Spleen (tissue), 11 donors: ENCODE results near the gene BCL6. TPM values are rescaled to one million over a fixed set of nuclear protein-coding genes. Genes with fewer than 3 reads are reported as not detected.

Source experiments
- DNase-seq: peaks from one replicate; pipeline ENCODE4 v3.0.0-alpha.2; 2020
- H3K27ac ChIP-seq, 8 donors: fragments of 200-600 bp; sonication (generic) in 7 of 8; 1 replicate in 4 of 8; 2 replicates in 4 of 8; pipeline versions ENCODE4 v1.5.0 to v1.8.0; 2016 to 2021; ENCODE audit warnings: inconsistent platforms in 4 of 8, mild to moderate bottlenecking in 4 of 8, moderate library complexity in 1 of 8
- H3K27me3 ChIP-seq, 7 donors: fragments of 200-600 bp; sonication (generic) in 6 of 7; replicated peaks in 1 of 7; 1 replicate in 4 of 7; 2 replicates in 3 of 7; pipeline versions ENCODE4 v1.5.0 to v1.8.0; 2016 to 2021; ENCODE audit warnings: inconsistent platforms in 3 of 7, mild to moderate bottlenecking in 1 of 7
- H3K36me3 ChIP-seq, 6 donors: fragments of 200-600 bp; sonication (generic) in 5 of 6; 1 replicate in 4 of 6; 2 replicates in 2 of 6; pipeline versions ENCODE4 v1.5.0 to v1.8.0; 2016 to 2021; ENCODE audit warnings: inconsistent platforms in 2 of 6
- H3K4me1 ChIP-seq, 6 donors: fragments of 200-600 bp; sonication (generic) in 5 of 6; 1 replicate in 3 of 6; 2 replicates in 3 of 6; pipeline versions ENCODE4 v1.5.0 to v1.8.0; 2016 to 2021; ENCODE audit warnings: inconsistent platforms in 3 of 6
- H3K4me3 ChIP-seq, 8 donors: fragments of 200-600 bp; sonication (generic) in 7 of 8; 1 replicate in 4 of 8; 2 replicates in 4 of 8; pipeline versions ENCODE4 v1.5.0 to v1.8.0; 2016 to 2021; ENCODE audit warnings: inconsistent platforms in 4 of 8, mild to moderate bottlenecking in 4 of 8, moderate library complexity in 2 of 8
- H3K9me3 ChIP-seq, 8 donors: fragments of 200-600 bp; sonication (generic) in 7 of 8; 1 replicate in 4 of 8; 2 replicates in 4 of 8; pipeline versions ENCODE4 v1.5.0 to v1.8.0; 2016 to 2021; ENCODE audit warnings: inconsistent platforms in 4 of 8
- POLR2A ChIP-seq, 3 donors: fragments of 450-650 bp; IDR thresholded peaks; one replicate each; pipeline ENCODE4 v1.5.1; 2017; ENCODE audit warnings: antibody characterized with exemption in 3 of 3, mild to moderate bottlenecking in 1 of 3
- POLR2AphosphoS5 ChIP-seq, 3 donors: sonication (generic); formaldehyde crosslinking; IDR thresholded peaks; one replicate each; pipeline ENCODE4 v1.5.1; 2017; ENCODE audit warnings: antibody characterized with exemption in 3 of 3
- WGBS, 5 donors: extraction: QIAGEN DNeasy Blood & Tissue Kit in 3 of 5; methylation state at CpG; one replicate each; pipeline versions ENCODE4 v1.1.5 to v1.1.7; 2013 to 2018; 5-methylcytosine and 5-hydroxymethylcytosine counted together
- intact Hi-C: fragments of 100-400 bp; cut with DNase I; formaldehyde crosslinking; loops from one replicate; pipeline ENCODE4 v1.15.0; 2023; ENCODE audit warnings: low total_unique reads
- polyA plus RNA-seq, 3 donors: library from polyadenylated mRNA; stranded (reverse); fragments of 200-250 nt; gene quantifications; one replicate each; pipeline ENCODE4 v1.2.1, GENCODE V29; 2013
- total RNA-seq, 7 donors: library from RNA; depleted of rRNA in 3 of 7; stranded (reverse); fragments of >200 nt in 3 of 7; fragmentation: NEBNext Ultra II Directional in 4 of 7; extraction: Animal tissue kit (Norgen Biotek cat#: 25700) in 4 of 7; gene quantifications; one replicate each; pipeline versions ENCODE4 v1.1.0 to v1.2.1, GENCODE V29; 2016 to 2021
- TF ChIP-seq, protein P1 (sequence below), 11 experiments: fragments of 200-600 bp in 7 of 11; fragments of 450-650 bp in 4 of 11; sonication (generic) in 4 of 11; IDR thresholded peaks in 8 of 11; conservative IDR thresholded peaks in 3 of 11; 1 replicate in 7 of 11; 2 replicates in 4 of 11; pipeline versions ENCODE4 v1.4.0 to v1.8.0; 2016 to 2021; ENCODE audit warnings: antibody characterized with exemption in 11 of 11, inconsistent platforms in 4 of 11, mild to moderate bottlenecking in 1 of 11
- donor health status: healthy with polysubstance abuse.
- donor health status: DM: no; HTN: no; CAD: no; lungs with moderate emphysema.
- donor health status: DM: no; HTN: no; CAD: no.
- donor health status: Bipolar disorder and iron deficiency.
- donor health status: healthy.
- donor health status: DM: no; HTN: no; CAD: no.
- donor health status: DM: yes; HTN: yes; CAD: no.

Gene BCL6
- total and polyA plus RNA-seq, 10 donors: 9.5 to 444 (median 132) TPM

DNA sequence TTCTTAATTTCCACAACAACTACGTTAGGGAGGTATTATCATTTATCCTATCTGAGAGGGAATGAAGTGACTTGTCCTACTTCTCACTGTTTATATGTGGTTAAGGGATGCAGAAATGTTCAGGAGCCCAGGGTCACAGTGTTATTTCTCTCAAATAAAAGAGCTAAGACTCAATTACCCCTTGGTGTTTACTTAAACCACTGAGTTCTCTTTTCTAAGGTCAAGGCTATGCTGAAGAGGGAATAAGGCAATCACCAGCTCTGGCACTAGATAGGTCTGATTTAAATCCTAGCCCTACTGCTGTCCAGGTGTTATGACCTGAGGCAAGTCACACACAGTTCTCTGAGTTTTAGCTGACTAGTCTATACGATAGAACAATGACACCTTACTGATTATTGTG, 35.7 kb upstream of the BCL6 start:
- no peak for TF ChIP-seq POLR2A (IDR thresholded peaks at IDR 0.05)
- no peak for TF ChIP-seq POLR2AphosphoS5 (IDR thresholded peaks at IDR 0.05)
- TF ChIP-seq, protein P1, sequence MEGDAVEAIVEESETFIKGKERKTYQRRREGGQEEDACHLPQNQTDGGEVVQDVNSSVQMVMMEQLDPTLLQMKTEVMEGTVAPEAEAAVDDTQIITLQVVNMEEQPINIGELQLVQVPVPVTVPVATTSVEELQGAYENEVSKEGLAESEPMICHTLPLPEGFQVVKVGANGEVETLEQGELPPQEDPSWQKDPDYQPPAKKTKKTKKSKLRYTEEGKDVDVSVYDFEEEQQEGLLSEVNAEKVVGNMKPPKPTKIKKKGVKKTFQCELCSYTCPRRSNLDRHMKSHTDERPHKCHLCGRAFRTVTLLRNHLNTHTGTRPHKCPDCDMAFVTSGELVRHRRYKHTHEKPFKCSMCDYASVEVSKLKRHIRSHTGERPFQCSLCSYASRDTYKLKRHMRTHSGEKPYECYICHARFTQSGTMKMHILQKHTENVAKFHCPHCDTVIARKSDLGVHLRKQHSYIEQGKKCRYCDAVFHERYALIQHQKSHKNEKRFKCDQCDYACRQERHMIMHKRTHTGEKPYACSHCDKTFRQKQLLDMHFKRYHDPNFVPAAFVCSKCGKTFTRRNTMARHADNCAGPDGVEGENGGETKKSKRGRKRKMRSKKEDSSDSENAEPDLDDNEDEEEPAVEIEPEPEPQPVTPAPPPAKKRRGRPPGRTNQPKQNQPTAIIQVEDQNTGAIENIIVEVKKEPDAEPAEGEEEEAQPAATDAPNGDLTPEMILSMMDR (IDR thresholded peaks at IDR 0.05 in 8 of 11, conservative IDR thresholded peaks at IDR 0.05 in 3 of 11): no peak
- Histone ChIP-seq H3K4me1 (peaks cover 0 to 22% (median 13%) of the 10 kb centered on the region in 6 donors), H3K27me3 (no peaks in the 10 kb centered on the region), H3K4me3 (no peak overlapping the region), H3K9me3 (no peaks in the 10 kb centered on the region), H3K27ac (no peak overlapping the region), H3K36me3 (no peaks in the 10 kb centered on the region)
- WGBS, 5 donors: 69 to 83% (median 78%) methylated on average over 2 of the region's 2 CpGs
- DNase-seq: no peak
- intact Hi-C loops: no loop called here

DNA sequence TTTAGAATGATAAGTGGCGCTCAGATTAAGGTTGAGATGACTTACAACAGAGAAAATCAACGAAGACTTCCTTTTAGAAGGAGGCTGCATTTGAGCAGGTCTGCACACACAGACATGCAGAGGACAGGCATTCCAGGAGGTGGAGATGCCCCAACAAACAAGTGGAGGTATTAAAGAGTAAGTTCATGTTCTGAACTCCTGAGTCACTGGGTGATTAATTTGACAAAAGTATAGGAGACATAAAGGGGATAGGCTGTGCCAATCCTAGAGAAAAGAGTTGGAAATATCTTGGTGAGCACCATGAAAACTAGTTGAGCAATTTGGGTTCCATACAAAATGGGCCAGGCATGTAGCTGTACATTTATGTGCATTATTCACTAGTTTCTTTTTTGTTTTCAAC, 33.5 kb upstream of the BCL6 start:
- intact Hi-C loops: no loop called here
- DNase-seq: no peak
- 92 to 98% (median 96%) methylated on average over 2 of the region's 2 CpGs for WGBS, 5 donors
- no peak for TF ChIP-seq POLR2A (IDR thresholded peaks at IDR 0.05)
- TF ChIP-seq POLR2AphosphoS5 (IDR thresholded peaks at IDR 0.05): no peak
- TF ChIP-seq, protein P1 (IDR thresholded peaks at IDR 0.05 in 8 of 11, conservative IDR thresholded peaks at IDR 0.05 in 3 of 11): no peak
- no peaks in the 10 kb centered on the region for H3K27me3 ChIP-seq
- H3K27ac ChIP-seq: peak overlapping the region in 1 of 8 donors; percentile 89
- H3K4me3 ChIP-seq: no peak overlapping the region
- no peaks in the 10 kb centered on the region for H3K9me3 ChIP-seq
- H3K4me1 ChIP-seq: peaks cover 0 to 32% (median 20%) of the 10 kb centered on the region in 6 donors
- no peaks in the 10 kb centered on the region for H3K36me3 ChIP-seq

DNA sequence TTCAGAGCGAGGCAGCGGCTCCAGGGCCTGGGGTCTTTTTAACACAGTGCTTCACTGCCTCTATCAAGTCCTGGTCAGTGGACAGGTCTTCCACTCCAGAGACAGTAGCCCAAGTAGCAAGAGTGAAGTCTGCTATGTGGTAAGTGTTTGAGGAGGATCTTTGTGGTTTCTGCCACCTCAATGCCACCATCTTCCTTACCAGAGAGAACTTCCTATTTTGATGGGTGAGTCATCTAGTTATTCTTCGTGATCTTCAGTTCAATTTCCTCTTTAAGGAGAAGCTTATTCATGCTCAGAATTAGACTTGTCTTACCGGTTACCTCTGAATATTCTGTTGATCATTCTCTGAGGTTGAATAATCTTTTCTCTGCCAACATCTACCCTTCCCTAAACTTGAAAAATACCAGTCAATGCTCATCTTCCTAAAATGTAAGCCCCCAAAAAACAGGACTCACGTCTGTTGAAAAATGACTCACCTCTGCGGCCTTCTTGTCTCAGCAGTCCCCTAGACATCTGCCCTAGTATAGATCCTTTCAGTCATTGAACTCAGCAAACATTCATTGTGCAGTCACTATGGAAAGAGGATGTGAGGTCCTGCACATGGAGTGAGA, 32.2 kb upstream of the BCL6 start:
- DNase-seq: no peak

DNA sequence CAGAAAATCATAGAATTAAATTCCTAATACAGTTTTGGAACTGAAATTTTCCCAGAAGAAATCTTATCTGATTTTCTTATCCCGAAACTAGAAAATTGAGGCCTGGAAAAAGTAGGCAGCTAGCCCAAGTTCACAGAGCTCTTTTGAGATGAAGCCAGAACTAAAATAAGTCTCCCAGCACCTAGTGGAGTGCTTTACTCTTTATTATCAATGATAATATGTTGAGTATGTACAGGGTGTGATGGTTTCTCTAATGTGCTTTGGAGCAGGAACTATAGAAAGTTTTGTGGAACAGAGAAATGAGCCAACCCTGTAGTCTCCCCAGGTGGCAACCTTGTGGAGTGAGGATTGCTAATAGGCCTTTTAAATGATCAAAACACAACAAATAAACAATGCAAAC, 30.3 kb upstream of the BCL6 start:
- Histone ChIP-seq H3K9me3 (no peaks in the 10 kb centered on the region), H3K27ac (no peak overlapping the region), H3K36me3 (no peaks in the 10 kb centered on the region), H3K27me3 (no peaks in the 10 kb centered on the region), H3K4me3 (no peak overlapping the region), H3K4me1 (peaks cover 0 to 43% (median 29%) of the 10 kb centered on the region in 6 donors)
- TF ChIP-seq POLR2A (IDR thresholded peaks at IDR 0.05) (no peak), POLR2AphosphoS5 (IDR thresholded peaks at IDR 0.05) (no peak)
- TF ChIP-seq, protein P1 (IDR thresholded peaks at IDR 0.05 in 8 of 11, conservative IDR thresholded peaks at IDR 0.05 in 3 of 11): no peak
- intact Hi-C loops: no loop called here
- 89 to 96% (median 95%) methylated on average over 1 of the region's 1 CpG for WGBS, 5 donors
- no peak for DNase-seq

More for the DNA sequence above, 32.2 kb upstream of the BCL6 start:
- no peak for TF ChIP-seq POLR2AphosphoS5 (IDR thresholded peaks at IDR 0.05)
- TF ChIP-seq, protein P1 (IDR thresholded peaks at IDR 0.05 in 8 of 11, conservative IDR thresholded peaks at IDR 0.05 in 3 of 11): peak in 1 of 11 experiments; percentile 11
- Histone ChIP-seq H3K4me1 (peaks cover 0 to 43% (median 29%) of the 10 kb centered on the region in 6 donors), H3K27ac (peak overlapping the region in 7 of 8 donors; percentile 69 to 89 (median 85)), H3K9me3 (no peaks in the 10 kb centered on the region), H3K36me3 (no peaks in the 10 kb centered on the region), H3K4me3 (peak overlapping the region in 1 of 8 donors; percentile 39), H3K27me3 (no peaks in the 10 kb centered on the region)
- intact Hi-C loops: no loop called here
- 38 to 48% (median 46%) methylated on average over 6 of the region's 6 CpGs for WGBS, 5 donors
